Erythroblast (primary cell): Measurements from ENCODE around the gene SPOCK1.

Experiments
- GATA1 ChIP-seq: IDR thresholded peaks from 2 replicates; pipeline ENCODE4 v1.6.1; 2011; ENCODE audit warnings: low read depth, mild to moderate bottlenecking, control low read depth, low read length, moderate library complexity
- POLR2A ChIP-seq: IDR thresholded peaks from 2 replicates; pipeline ENCODE4 v1.6.1; 2011; ENCODE audit warnings: mild to moderate bottlenecking, low read length

DNA sequence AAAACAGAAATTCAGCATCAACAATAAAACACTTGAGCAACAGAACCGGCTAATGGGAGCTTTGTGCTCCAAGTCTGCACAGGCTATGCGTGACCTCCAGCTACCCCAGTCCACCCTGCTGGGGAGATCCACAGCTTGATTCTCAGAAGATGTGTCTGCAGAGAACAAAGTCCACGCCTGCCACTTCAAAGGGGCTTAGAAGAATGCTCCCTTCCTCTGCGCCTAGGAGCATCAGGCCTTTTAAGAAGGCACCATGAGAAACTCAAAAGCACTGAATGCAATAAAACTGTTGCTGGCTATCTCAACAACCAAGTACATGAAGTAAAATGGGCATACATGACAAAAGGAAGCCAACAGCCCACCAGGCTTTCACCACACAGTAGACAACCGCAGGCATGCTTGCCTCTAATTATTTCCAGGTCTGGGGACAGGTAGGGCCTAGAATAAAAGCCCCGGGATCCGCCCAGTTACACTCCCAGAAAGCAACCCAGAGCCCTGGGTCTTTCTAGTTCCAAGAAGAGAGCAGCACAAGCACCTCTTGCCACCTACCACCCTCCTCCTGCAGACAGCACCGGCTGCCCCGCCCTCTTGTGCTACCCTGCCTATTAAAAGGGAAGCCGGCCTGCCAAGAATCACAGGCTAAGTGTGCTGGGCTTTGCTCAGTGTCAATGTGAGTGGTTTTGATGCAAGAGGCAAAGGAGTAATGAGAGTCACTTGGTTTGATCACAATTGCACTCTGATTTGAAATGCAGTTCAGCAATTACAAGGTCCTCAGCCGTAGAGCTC, 123.2 kb downstream of the SPOCK1 start:
- no peak for TF ChIP-seq POLR2A
- TF ChIP-seq GATA1: no peak
